IPS DF 6.9 (cell line): ENCODE measurements around the gene ORC5.

Experiments
- DNase-seq: peaks from one replicate; pipeline ENCODE4 v3.0.0-alpha.2; 2013; ENCODE audit warnings: low read depth, low spot score
- H3K27ac ChIP-seq: one replicate; pipeline ENCODE4 v1.5.1; 2013; ENCODE audit warnings: low read length, control low read depth
- H3K27me3 ChIP-seq: 2 replicates; pipeline ENCODE4 v1.6.1; 2013; ENCODE audit warnings: mild to moderate bottlenecking, low read length; ENCODE audit not compliant: control insufficient read depth, insufficient read depth
- H3K36me3 ChIP-seq: 2 replicates; pipeline ENCODE4 v1.6.1; 2013; ENCODE audit warnings: low read length; ENCODE audit not compliant: control insufficient read depth, insufficient read depth
- H3K4me1 ChIP-seq: 2 replicates; pipeline ENCODE4 v1.6.1; 2013; ENCODE audit warnings: low read length; ENCODE audit not compliant: control insufficient read depth, insufficient read depth
- H3K4me3 ChIP-seq: 2 replicates; pipeline ENCODE4 v1.5.1; 2013; ENCODE audit warnings: mild to moderate bottlenecking, low read length
- H3K9me3 ChIP-seq: 2 replicates; pipeline ENCODE4 v1.6.1; 2013; ENCODE audit warnings: low read length, inconsistent platforms; ENCODE audit not compliant: control insufficient read depth, insufficient read depth
- WGBS: extraction: QIAGEN DNeasy Blood & Tissue Kit; methylation state at CpG from one replicate; pipeline ENCODE4 v1.1.7; 2013; ENCODE audit warnings: mixed read lengths, missing lambda C conversion rate; ENCODE audit not compliant: insufficient read length, insufficient coverage; 5-methylcytosine and 5-hydroxymethylcytosine counted together

ORC5 gene

GRCh38 chr7:104133238-104133637, 74.6 kb downstream of the ORC5 start:
- no peaks in the 10 kb centered on the region; the same call in 1 of the 2 replicates for H3K36me3 ChIP-seq
- H3K27ac ChIP-seq = no peak overlapping the region
- no peaks in the 10 kb centered on the region for H3K27me3 ChIP-seq
- DNase-seq = no peak
- H3K4me3 ChIP-seq = no peak overlapping the region
- no peaks in the 10 kb centered on the region for H3K4me1 ChIP-seq
- H3K9me3 ChIP-seq = no peaks in the 10 kb centered on the region

DNA sequence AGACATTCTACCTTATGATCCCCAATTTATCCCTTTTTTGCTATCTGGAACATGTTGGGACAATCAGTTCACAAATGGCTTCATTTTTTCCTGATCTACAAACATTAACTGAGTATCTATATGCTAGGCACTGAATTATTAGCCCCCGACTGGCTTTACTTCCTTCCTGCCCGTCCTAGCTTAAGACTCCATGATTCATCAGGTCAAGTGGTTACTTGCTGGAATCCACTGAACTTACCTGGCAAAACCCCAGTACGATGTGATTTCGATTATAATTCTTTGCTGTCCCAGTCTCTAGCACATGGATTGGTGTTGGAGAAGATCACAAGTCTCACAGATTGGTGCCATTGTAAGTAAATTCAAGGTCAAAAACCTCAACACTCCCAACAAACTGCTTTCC, 77.1 kb downstream of the ORC5 start:
- no peak overlapping the region for H3K4me3 ChIP-seq
- WGBS = no CpG with 5 or more reads among the region's 4 CpGs
- H3K36me3 ChIP-seq = no peaks in the 10 kb centered on the region; the same call in 1 of the 2 replicates
- H3K4me1 ChIP-seq = no peaks in the 10 kb centered on the region
- no peaks in the 10 kb centered on the region for H3K9me3 ChIP-seq
- H3K27ac ChIP-seq = no peak overlapping the region
- no peaks in the 10 kb centered on the region for H3K27me3 ChIP-seq
- DNase-seq = no peak

GRCh38 chr7:104127204-104127603, 80.6 kb downstream of the ORC5 start:
- no peak overlapping the region for H3K27ac ChIP-seq
- no peaks in the 10 kb centered on the region for H3K4me1 ChIP-seq
- no peaks in the 10 kb centered on the region for H3K27me3 ChIP-seq
- no peak for DNase-seq
- no peak overlapping the region for H3K4me3 ChIP-seq
- no peaks in the 10 kb centered on the region; the same call in 1 of the 2 replicates for H3K36me3 ChIP-seq
- no peaks in the 10 kb centered on the region for H3K9me3 ChIP-seq
- no CpG with 5 or more reads among the region's 2 CpGs for WGBS

GRCh38 chr7:104126411-104126841, 81.4 kb downstream of the ORC5 start:
- no CpG with 5 or more reads among the region's 4 CpGs for WGBS
- DNase-seq = no peak
- no peak overlapping the region for H3K27ac ChIP-seq
- no peaks in the 10 kb centered on the region for H3K4me1 ChIP-seq
- no peaks in the 10 kb centered on the region for H3K27me3 ChIP-seq
- H3K9me3 ChIP-seq = no peaks in the 10 kb centered on the region
- H3K4me3 ChIP-seq = no peak overlapping the region
- H3K36me3 ChIP-seq = no peaks in the 10 kb centered on the region; the same call in 1 of the 2 replicates

- H3K36me3 ChIP-seq = no peaks in the 10 kb centered on the region
- WGBS = no CpG with 5 or more reads among the region's 4 CpGs
- H3K27ac ChIP-seq = no peak overlapping the region
- no peaks in the 10 kb centered on the region for H3K9me3 ChIP-seq
- no peaks in the 10 kb centered on the region for H3K27me3 ChIP-seq
- no peak for DNase-seq
- H3K4me1 ChIP-seq = no peaks in the 10 kb centered on the region
- no peak overlapping the region for H3K4me3 ChIP-seq
Measured at GRCh38 chr7:104124893-104125477, 82.8 kb downstream of the ORC5 start.

GRCh38 chr7:104124469-104124868, 83.3 kb downstream of the ORC5 start:
- Histone ChIP-seq H3K27ac (no peak overlapping the region), H3K9me3 (no peaks in the 10 kb centered on the region), H3K36me3 (no peaks in the 10 kb centered on the region), H3K4me3 (no peak overlapping the region), H3K4me1 (no peaks in the 10 kb centered on the region), H3K27me3 (no peaks in the 10 kb centered on the region)
- no peak for DNase-seq
- WGBS = no CpG with 5 or more reads among the region's 3 CpGs

DNA sequence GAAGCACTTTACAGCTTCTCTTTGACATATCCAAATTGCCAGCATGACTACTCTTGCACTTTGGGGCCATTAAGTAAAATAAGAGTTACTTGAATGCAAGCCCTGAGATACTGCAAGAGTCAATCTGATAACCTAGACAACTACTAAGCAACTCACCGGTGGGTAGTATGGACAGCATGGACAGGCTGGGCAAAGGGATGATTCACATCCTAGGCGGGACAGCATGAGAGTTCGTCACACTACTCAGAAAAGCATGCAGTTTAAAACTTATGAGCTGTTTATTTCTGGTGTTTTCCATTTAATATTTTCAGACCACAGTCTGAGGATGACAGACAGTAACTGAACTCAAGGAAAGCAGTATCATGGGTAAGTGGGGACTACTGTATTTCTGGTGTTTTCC, 84.0 kb downstream of the ORC5 start:
- no peak for DNase-seq
- no CpG with 5 or more reads among the region's 3 CpGs for WGBS
- no peak overlapping the region for H3K4me3 ChIP-seq
- no peak overlapping the region for H3K27ac ChIP-seq
- H3K9me3 ChIP-seq = no peaks in the 10 kb centered on the region
- no peaks in the 10 kb centered on the region for H3K36me3 ChIP-seq
- H3K27me3 ChIP-seq = no peaks in the 10 kb centered on the region
- H3K4me1 ChIP-seq = no peaks in the 10 kb centered on the region

DNA sequence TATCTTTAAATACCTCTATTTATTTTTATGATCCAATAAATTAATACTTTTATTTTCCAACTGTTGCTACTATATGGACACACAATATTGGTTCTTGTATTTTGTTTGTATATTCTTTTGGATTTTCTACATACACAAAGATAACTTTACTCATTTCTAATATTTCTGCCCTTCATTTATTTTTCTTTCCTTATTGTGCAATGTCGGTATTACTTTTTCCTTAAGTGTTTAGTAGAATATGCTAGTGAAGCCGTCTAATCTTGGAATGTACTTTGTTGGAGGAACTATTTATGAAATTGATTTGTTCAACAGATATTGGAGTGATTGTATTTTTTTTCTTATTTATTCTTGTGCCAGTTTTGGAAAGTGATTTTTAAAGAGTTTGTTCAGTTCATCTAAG, 94.0 kb downstream of the ORC5 start:
- Histone ChIP-seq H3K27me3 (no peaks in the 10 kb centered on the region), H3K4me1 (no peaks in the 10 kb centered on the region), H3K4me3 (no peak overlapping the region), H3K36me3 (no peaks in the 10 kb centered on the region), H3K27ac (no peak overlapping the region), H3K9me3 (no peaks in the 10 kb centered on the region)
- no peak for DNase-seq
- no CpG with 5 or more reads among the region's 2 CpGs for WGBS

GRCh38 chr7:104112623-104113022, 95.2 kb downstream of the ORC5 start:
- Histone ChIP-seq H3K4me1 (no peaks in the 10 kb centered on the region), H3K27ac (no peak overlapping the region), H3K9me3 (no peaks in the 10 kb centered on the region), H3K4me3 (no peak overlapping the region), H3K27me3 (no peaks in the 10 kb centered on the region), H3K36me3 (no peaks in the 10 kb centered on the region)
- no peak for DNase-seq
- no CpG with 5 or more reads among the region's 1 CpG for WGBS

GRCh38 chr7:104111271-104111670, 96.5 kb downstream of the ORC5 start:
- no peaks in the 10 kb centered on the region for H3K9me3 ChIP-seq
- H3K27ac ChIP-seq = no peak overlapping the region
- H3K4me3 ChIP-seq = no peak overlapping the region
- H3K36me3 ChIP-seq = no peaks in the 10 kb centered on the region
- no peaks in the 10 kb centered on the region for H3K27me3 ChIP-seq
- no peak for DNase-seq
- no peaks in the 10 kb centered on the region for H3K4me1 ChIP-seq
- no CpG with 5 or more reads among the region's 2 CpGs for WGBS

DNA sequence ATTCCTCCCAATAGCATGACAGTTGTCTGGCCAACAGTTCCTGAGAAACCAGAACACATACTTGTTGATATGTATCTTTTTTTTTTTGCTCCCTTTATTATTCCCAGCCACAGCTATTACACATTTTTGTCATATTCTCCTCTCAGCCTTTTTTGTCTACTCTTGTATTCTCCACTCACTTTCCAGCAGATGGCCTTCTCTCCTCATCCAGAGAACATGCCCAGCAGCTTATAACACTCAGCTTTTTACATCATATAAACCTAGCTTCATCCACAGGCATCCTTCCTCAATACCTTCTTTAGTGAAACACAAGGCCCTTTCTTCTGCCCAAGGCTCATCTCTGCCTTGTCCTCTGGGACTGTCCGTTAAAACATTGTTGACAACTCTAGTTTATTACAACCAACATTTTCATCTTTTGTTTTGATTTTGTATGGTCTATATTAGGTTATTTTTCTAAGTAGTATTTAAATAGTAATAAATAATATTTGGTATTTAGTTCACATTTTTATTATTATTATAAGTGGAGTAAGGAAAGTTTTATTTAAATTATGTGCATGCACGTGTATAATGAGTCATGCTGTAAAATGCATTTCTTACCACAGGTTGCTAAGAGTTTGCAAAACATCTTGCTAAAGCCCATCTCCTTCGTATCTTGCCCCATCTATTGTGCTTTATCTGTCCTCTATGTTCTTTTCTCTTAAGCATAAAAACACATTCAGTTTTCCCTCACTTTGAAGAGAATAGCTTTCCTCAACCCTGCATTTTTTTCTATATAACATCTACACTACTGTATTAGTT, 101.5 kb downstream of the ORC5 start:
- Histone ChIP-seq H3K36me3 (no peaks in the 10 kb centered on the region), H3K9me3 (no peaks in the 10 kb centered on the region), H3K4me1 (no peaks in the 10 kb centered on the region), H3K27me3 (no peaks in the 10 kb centered on the region), H3K27ac (no peak overlapping the region), H3K4me3 (no peak overlapping the region)
- no peak for DNase-seq
- no CpG with 5 or more reads among the region's 3 CpGs for WGBS
